Mucosa of stomach (tissue), 1 donor: Measurements from ENCODE around the gene NDN.
"Not testable (repeated sequence)": the region's sequence is repeated elsewhere in the genome, so short reads cannot be mapped to it uniquely, and the experiment has no call there.

ENCODE experiments used
- H3K27me3 ChIP-seq: one replicate; pipeline ENCODE4 v1.7.0; 2013; ENCODE audit warnings: mild to moderate bottlenecking, low read length; ENCODE audit not compliant: control insufficient read depth, insufficient read depth
- H3K36me3 ChIP-seq: one replicate; pipeline ENCODE4 v1.7.0; 2013; ENCODE audit warnings: low read length; ENCODE audit not compliant: control insufficient read depth, insufficient read depth
- H3K4me1 ChIP-seq: one replicate; pipeline ENCODE4 v1.7.0; 2013; ENCODE audit warnings: mild to moderate bottlenecking, low read length; ENCODE audit not compliant: control insufficient read depth, insufficient read depth
- H3K4me3 ChIP-seq: one replicate; pipeline ENCODE4 v1.7.0; 2013; ENCODE audit warnings: low read length
- H3K9ac ChIP-seq: one replicate; pipeline ENCODE4 v1.7.0; 2013; ENCODE audit warnings: mild to moderate bottlenecking, low read length, moderate library complexity
- H3K9me3 ChIP-seq: one replicate; pipeline ENCODE4 v1.7.0; 2013; ENCODE audit warnings: mild to moderate bottlenecking, low read length, moderate library complexity; ENCODE audit not compliant: control insufficient read depth
- donor health status: Pancreatic carcinoma.

NDN gene

DNA sequence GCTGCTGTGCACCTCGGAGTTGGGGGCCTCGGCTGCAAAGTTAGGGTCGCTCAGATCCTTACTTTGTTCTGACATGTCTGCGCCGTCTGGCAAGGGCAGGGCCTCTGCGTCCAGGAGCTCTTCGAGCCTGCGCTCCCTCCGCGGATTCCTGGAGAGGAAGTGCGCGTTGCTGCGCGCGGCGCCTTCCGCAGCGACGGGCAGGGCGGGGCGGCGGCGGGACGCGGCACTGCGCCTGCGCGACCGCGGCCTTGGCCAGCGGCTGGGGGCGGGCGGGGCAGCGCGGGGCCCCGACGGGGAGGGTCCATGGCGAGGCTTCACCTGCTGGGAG lies at the start of gene NDN:
Gene NDN, minus strand, starts transcription at position 163 of the 328 bp plus-strand sequence. Its CDS starts 88 bp downstream, at position 75.
- Histone ChIP-seq H3K36me3 (no peaks in the 10 kb centered on the region), H3K27me3 (no peaks in the 10 kb centered on the region), H3K4me1 (no peaks in the 10 kb centered on the region), H3K9me3 (no peaks in the 10 kb centered on the region), H3K9ac (no peak within 1 kb of the TSS), H3K4me3 (no peak within 1 kb of the TSS)

GRCh38 chr15:23736033-23736673 lies 49.0 kb upstream of the NDN start:
- Histone ChIP-seq H3K27me3 (no peaks in the 10 kb centered on the region), H3K9me3 (no peaks in the 10 kb centered on the region), H3K9ac (no peak overlapping the region), H3K4me3 (no peak overlapping the region), H3K4me1 (no peaks in the 10 kb centered on the region), H3K36me3 (no peaks in the 10 kb centered on the region)

- H3K4me1 ChIP-seq: no peaks in the 10 kb centered on the region
- H3K9ac ChIP-seq: no peak overlapping the region
- H3K4me3 ChIP-seq: no peak overlapping the region
- no peaks in the 10 kb centered on the region for H3K36me3 ChIP-seq
- no peaks in the 10 kb centered on the region for H3K27me3 ChIP-seq
- no peaks in the 10 kb centered on the region for H3K9me3 ChIP-seq
Measured at GRCh38 chr15:23734862-23735261, 47.8 kb upstream of the NDN start.

DNA sequence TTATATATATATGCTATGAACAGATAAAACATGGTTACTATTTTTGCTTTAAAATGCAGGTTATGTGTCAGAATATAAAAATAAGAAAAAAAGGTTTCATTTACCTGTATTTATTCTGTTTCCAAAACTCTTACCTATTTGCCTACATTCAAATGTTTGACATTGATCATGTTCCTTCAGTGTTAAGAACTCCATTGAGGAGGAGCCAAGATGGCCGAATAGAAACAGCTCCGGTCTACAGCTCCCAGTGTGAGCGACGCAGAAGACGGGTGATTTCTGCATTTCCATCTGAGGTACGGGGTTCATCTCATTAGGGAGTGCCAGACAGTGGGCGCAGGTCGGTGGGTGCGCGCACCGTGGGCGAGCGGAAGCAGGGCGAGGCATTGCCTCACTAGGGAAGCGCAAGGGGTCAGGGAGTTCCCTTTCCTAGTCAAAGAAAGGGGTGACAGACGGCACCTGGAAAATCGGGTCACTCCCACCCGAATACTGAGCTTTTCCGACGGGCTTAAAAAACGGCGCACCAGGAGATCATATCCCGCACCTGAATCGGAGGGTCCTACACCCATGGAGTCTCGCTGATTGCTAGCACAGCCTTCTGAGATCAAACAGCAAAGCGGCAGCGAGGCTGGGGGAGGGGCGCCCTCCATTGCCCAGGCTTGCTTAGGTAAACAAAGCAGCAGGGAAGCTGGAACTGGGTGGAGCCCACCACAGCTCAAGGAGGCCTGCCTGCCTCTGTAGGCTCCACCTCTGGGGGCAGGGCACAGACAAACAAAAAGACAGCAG lies 27.0 kb upstream of the NDN start:
- not testable (repeated sequence) for H3K4me3 ChIP-seq, H3K9me3 ChIP-seq, H3K27me3 ChIP-seq, H3K4me1 ChIP-seq, H3K36me3 ChIP-seq, H3K9ac ChIP-seq

DNA sequence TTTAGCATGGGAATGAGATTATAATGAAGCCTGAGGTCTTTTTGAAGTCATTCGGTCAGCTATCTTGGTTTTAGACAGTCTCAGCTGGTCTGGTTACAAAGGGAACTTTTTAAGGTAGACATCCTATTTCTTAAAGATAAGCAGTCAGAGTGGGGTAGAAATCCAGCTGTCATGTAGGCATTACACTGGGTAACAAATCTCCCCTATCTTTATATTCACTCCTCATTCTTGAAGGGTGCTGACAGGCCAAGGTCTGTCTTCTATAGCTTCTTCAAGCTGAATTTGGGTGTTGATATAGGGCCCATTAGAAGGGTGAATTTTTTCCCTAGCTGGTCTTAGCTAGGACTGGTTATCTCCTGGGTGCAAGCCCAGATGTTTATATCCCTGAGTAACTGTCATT lies 21.2 kb upstream of the NDN start:
- Histone ChIP-seq H3K27me3 (no peaks in the 10 kb centered on the region), H3K9me3 (no peaks in the 10 kb centered on the region), H3K4me1 (no peaks in the 10 kb centered on the region), H3K9ac (no peak overlapping the region), H3K36me3 (no peaks in the 10 kb centered on the region), H3K4me3 (no peak overlapping the region)

DNA sequence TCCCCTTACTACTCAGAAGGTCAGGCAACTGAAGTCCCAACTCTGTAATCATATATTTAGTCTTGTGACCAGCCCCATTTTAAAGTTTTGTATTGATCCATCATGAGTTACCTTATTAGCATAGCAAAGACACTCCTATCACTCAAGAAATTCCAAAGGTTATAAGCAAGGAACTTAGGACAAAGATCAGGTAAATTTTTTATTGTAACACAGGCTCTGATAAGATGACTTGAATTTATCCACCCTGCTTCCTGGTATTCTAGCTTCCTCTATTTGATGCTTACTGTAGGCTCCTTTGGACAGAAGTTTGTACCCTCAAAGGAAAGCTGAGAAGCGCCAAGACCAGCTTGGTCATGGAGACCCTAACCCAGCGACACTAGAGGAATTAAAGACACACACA lies 8.2 kb upstream of the NDN start:
- Histone ChIP-seq H3K4me1 (no peaks in the 10 kb centered on the region), H3K27me3 (no peaks in the 10 kb centered on the region), H3K36me3 (no peaks in the 10 kb centered on the region), H3K4me3 (no peak overlapping the region), H3K9me3 (no peaks in the 10 kb centered on the region), H3K9ac (no peak overlapping the region)

- H3K4me3 ChIP-seq: no peak overlapping the region
- H3K36me3 ChIP-seq: no peaks in the 10 kb centered on the region
- H3K4me1 ChIP-seq: no peaks in the 10 kb centered on the region
- H3K9me3 ChIP-seq: no peaks in the 10 kb centered on the region
- H3K27me3 ChIP-seq: no peaks in the 10 kb centered on the region
- H3K9ac ChIP-seq: no peak overlapping the region
Measured at GRCh38 chr15:23694592-23694991, 7.5 kb upstream of the NDN start.

GRCh38 chr15:23690450-23690852 lies 3.3 kb upstream of the NDN start:
- Histone ChIP-seq H3K4me3 (no peak overlapping the region), H3K4me1 (no peaks in the 10 kb centered on the region), H3K27me3 (no peaks in the 10 kb centered on the region), H3K9ac (no peak overlapping the region), H3K9me3 (no peaks in the 10 kb centered on the region), H3K36me3 (no peaks in the 10 kb centered on the region)

DNA sequence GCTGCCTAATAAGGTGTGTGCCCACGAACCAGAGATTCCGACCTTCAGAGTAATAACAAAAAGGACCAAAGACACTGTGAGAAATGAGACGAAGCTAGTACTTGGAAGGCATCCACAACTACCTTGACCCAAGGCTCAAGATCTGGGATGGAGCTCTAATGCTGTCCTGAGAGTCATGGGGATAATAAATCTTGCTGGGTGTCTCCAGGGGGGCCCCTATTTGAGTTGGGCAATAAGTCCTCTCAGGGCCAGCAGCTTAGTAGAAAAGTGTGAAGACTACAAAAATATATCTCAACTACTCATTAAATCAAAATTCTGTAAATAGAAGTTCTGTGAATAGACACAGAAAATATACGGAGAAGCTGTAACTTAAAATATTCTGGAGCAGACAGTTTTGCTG lies 2.9 kb upstream of the NDN start:
- no peaks in the 10 kb centered on the region for H3K27me3 ChIP-seq
- H3K4me3 ChIP-seq: no peak overlapping the region
- H3K9me3 ChIP-seq: no peaks in the 10 kb centered on the region

DNA sequence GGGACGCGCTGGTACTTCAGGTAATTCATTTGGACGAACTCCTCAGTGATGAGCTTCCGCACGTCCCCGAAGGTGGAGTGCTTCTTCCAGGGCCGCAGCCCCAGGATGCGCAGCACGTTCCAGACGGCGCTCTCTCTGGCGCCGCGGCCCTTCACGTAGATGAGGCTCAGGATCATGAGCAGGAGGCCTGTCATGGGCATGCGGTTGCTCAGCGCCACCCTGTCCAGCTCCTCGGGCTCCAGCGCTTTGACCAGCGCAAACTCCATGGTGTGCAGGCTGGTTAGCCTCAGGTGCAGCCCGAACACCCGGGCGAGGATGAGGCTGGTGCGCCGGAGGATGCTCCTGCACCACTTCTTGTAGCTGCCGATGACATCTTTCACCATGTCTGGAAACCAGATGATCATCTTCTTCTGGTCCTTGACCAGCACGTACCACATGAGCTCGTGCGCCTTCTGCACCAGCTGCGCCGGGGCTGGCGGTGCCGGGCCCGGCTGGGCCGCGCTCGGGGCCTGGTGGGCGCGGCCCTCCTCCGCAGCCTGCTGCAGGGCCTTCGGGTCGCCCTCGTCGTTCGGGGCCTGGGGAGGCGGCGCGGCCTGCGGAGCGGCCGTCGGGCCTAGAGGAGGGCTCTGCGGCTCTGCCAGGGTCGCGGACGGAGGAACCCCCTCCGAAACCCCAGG lies 501 bp downstream of the NDN start:
- H3K9ac ChIP-seq: no peak overlapping the region
- H3K9me3 ChIP-seq: no peaks in the 10 kb centered on the region
- no peaks in the 10 kb centered on the region for H3K4me1 ChIP-seq
- H3K36me3 ChIP-seq: no peaks in the 10 kb centered on the region
- H3K4me3 ChIP-seq: no peak overlapping the region
- no peaks in the 10 kb centered on the region for H3K27me3 ChIP-seq

More for the DNA sequence above, 2.9 kb upstream of the NDN start:
- Histone ChIP-seq H3K4me1 (no peaks in the 10 kb centered on the region), H3K36me3 (no peaks in the 10 kb centered on the region), H3K9ac (no peak overlapping the region)

DNA sequence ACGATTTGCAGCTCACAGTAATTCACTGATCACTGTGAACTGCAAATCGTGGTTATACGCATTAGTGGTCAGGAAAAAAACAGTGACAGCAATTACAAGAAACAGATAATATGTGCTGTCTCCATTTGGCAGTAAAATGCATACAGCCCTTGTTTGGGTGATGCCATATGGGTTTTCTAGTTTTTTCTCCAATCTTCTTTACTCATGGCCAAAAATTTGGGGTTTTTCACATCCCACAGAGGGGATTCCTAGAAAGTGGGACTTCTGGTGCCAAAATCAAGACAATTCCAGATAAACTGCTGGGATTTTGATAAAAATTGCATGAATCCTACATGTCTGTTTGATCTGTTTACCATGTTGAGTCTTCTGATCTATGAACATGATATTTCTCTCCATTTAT lies 15.6 kb downstream of the NDN start:
- no peaks in the 10 kb centered on the region for H3K27me3 ChIP-seq
- no peaks in the 10 kb centered on the region for H3K9me3 ChIP-seq
- no peak overlapping the region for H3K4me3 ChIP-seq
- H3K36me3 ChIP-seq: no peaks in the 10 kb centered on the region
- no peaks in the 10 kb centered on the region for H3K4me1 ChIP-seq
- H3K9ac ChIP-seq: no peak overlapping the region

DNA sequence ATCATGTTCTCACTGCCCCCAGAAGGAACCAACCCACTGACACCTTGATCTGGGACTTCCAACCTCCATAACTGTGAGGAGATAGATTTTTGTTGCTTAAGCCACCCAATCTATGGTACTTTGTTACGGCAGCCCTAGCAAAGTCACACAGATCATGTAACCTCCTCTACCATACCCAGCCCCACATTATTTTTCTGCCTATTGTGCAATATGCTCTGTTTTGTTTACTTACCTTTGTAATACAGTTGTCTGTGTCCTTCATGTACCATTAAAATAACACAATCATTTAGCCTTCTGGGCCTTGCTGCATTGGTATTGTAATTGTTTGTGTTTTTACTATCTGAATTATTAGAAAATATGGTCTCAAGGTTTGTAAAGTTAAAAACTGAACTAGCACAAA lies 16.1 kb downstream of the NDN start:
- no peaks in the 10 kb centered on the region for H3K36me3 ChIP-seq
- no peaks in the 10 kb centered on the region for H3K27me3 ChIP-seq
- H3K9me3 ChIP-seq: no peaks in the 10 kb centered on the region
- no peak overlapping the region for H3K9ac ChIP-seq
- H3K4me1 ChIP-seq: no peaks in the 10 kb centered on the region
- no peak overlapping the region for H3K4me3 ChIP-seq
